ENCODE measurements around the gene TOMM5.

Gene TOMM5

GRCh38 chr9:37587521-37587920 is 4.9 kb downstream of the TOMM5 start:
- no peak for DNase-seq (ENCODE audit: low read depth in 1 of 2, low spot score in 1 of 2)
- no peak overlapping the region for H3K27ac ChIP-seq (replicated peaks)
- TF ChIP-seq REST (IDR thresholded peaks at IDR 0.05; ENCODE audit: insufficient replicate concordance, low read depth) (no peak), GABPA (IDR thresholded peaks at IDR 0.05; ENCODE audit: low read depth) (no peak), CTCF (IDR thresholded peaks at IDR 0.05; ENCODE audit: insufficient read depth, low read length) (no peak), SPI1 (IDR thresholded peaks at IDR 0.05; ENCODE audit: borderline replicate concordance, low read depth) (no peak), POLR2AphosphoS5 (IDR thresholded peaks at IDR 0.05; ENCODE audit: low read depth) (no peak)
- H3K4me3 ChIP-seq (replicated peaks; ENCODE audit: insufficient read depth, low read length) = no peak overlapping the region
- H3K27me3 ChIP-seq (ENCODE audit: insufficient read depth, poor library complexity, severe bottlenecking) = no peaks in the 10 kb centered on the region

GRCh38 chr9:37583522-37584121 is 8.8 kb downstream of the TOMM5 start:
- H3K27me3 ChIP-seq (ENCODE audit: insufficient read depth, poor library complexity, severe bottlenecking) = no peaks in the 10 kb centered on the region
- DNase-seq (ENCODE audit: low read depth in 1 of 2, low spot score in 1 of 2) = no peak
- H3K4me3 ChIP-seq (replicated peaks; ENCODE audit: insufficient read depth, low read length) = no peak overlapping the region
- H3K27ac ChIP-seq (replicated peaks) = no peak overlapping the region
- TF ChIP-seq POLR2AphosphoS5 (IDR thresholded peaks at IDR 0.05; ENCODE audit: low read depth) (no peak), SPI1 (IDR thresholded peaks at IDR 0.05; ENCODE audit: borderline replicate concordance, low read depth) (no peak), GABPA (IDR thresholded peaks at IDR 0.05; ENCODE audit: low read depth) (no peak), REST (IDR thresholded peaks at IDR 0.05; ENCODE audit: insufficient replicate concordance, low read depth) (no peak), CTCF (IDR thresholded peaks at IDR 0.05; ENCODE audit: insufficient read depth, low read length) (no peak)

- Histone ChIP-seq H3K27ac (replicated peaks) (no peak overlapping the region), H3K4me3 (replicated peaks; ENCODE audit: insufficient read depth, low read length) (no peak overlapping the region), H3K27me3 (ENCODE audit: insufficient read depth, poor library complexity, severe bottlenecking) (no peaks in the 10 kb centered on the region)
- TF ChIP-seq POLR2AphosphoS5 (IDR thresholded peaks at IDR 0.05; ENCODE audit: low read depth) (no peak), GABPA (IDR thresholded peaks at IDR 0.05; ENCODE audit: low read depth) (no peak), REST (IDR thresholded peaks at IDR 0.05; ENCODE audit: insufficient replicate concordance, low read depth) (no peak), SPI1 (IDR thresholded peaks at IDR 0.05; ENCODE audit: borderline replicate concordance, low read depth) (no peak), CTCF (IDR thresholded peaks at IDR 0.05; ENCODE audit: insufficient read depth, low read length) (peak; percentile 68)
- DNase-seq (ENCODE audit: low read depth in 1 of 2, low spot score in 1 of 2) = peak in 1 of 2 experiments; percentile 14
Measured at GRCh38 chr9:37582548-37583157, 9.7 kb downstream of the TOMM5 start.
